ENCODE data around the gene OVAAL.

Gene OVAAL

GRCh38 chr1:180586671-180587155 is 27.9 kb downstream of the OVAAL start:
- TF ChIP-seq CTCF (IDR thresholded peaks at IDR 0.05; ENCODE audit: low read depth, low read length): no peak
- in situ Hi-C loops (cut with HindIII; ENCODE audit: low sequenced_read_pairs): no loop called here
- H3K4me3 ChIP-seq (ENCODE audit: low read depth, low read length): no peak overlapping the region
- DNase-seq (ENCODE audit: low read depth, low spot score): peak; percentile 61

GRCh38 chr1:180588121-180588520 is 29.4 kb downstream of the OVAAL start:
- DNase-seq (ENCODE audit: low read depth, low spot score): no peak
- no peak for TF ChIP-seq CTCF (IDR thresholded peaks at IDR 0.05; ENCODE audit: low read depth, low read length)
- no peak overlapping the region for H3K4me3 ChIP-seq (ENCODE audit: low read depth, low read length)
- in situ Hi-C loops (cut with HindIII; ENCODE audit: low sequenced_read_pairs): no loop called here

- in situ Hi-C loops (cut with HindIII; ENCODE audit: low sequenced_read_pairs): no loop called here
- no peak for TF ChIP-seq CTCF (IDR thresholded peaks at IDR 0.05; ENCODE audit: low read depth, low read length)
- H3K4me3 ChIP-seq (ENCODE audit: low read depth, low read length): no peak overlapping the region
- DNase-seq (ENCODE audit: low read depth, low spot score): no peak
Measured at GRCh38 chr1:180590889-180591288, 32.1 kb downstream of the OVAAL start.

GRCh38 chr1:180593382-180593781 is 34.6 kb downstream of the OVAAL start:
- in situ Hi-C loops (cut with HindIII; ENCODE audit: low sequenced_read_pairs): no loop called here
- no peak overlapping the region for H3K4me3 ChIP-seq (ENCODE audit: low read depth, low read length)
- TF ChIP-seq CTCF (IDR thresholded peaks at IDR 0.05; ENCODE audit: low read depth, low read length): no peak
- no peak for DNase-seq (ENCODE audit: low read depth, low spot score)

- in situ Hi-C loops (cut with HindIII; ENCODE audit: low sequenced_read_pairs): no loop called here
- no peak overlapping the region for H3K4me3 ChIP-seq (ENCODE audit: low read depth, low read length)
- DNase-seq (ENCODE audit: low read depth, low spot score): no peak
- TF ChIP-seq CTCF (IDR thresholded peaks at IDR 0.05; ENCODE audit: low read depth, low read length): no peak
Measured at GRCh38 chr1:180594723-180595122, 36.0 kb downstream of the OVAAL start.

- no peak overlapping the region for H3K4me3 ChIP-seq (ENCODE audit: low read depth, low read length)
- in situ Hi-C loops (cut with HindIII; ENCODE audit: low sequenced_read_pairs): no loop called here
- TF ChIP-seq CTCF (IDR thresholded peaks at IDR 0.05; ENCODE audit: low read depth, low read length): no peak
- DNase-seq (ENCODE audit: low read depth, low spot score): no peak
Measured at GRCh38 chr1:180595966-180596365, 37.2 kb downstream of the OVAAL start.

GRCh38 chr1:180597520-180597919 is 38.8 kb downstream of the OVAAL start:
- TF ChIP-seq CTCF (IDR thresholded peaks at IDR 0.05; ENCODE audit: low read depth, low read length): no peak
- no peak overlapping the region for H3K4me3 ChIP-seq (ENCODE audit: low read depth, low read length)
- in situ Hi-C loops (cut with HindIII; ENCODE audit: low sequenced_read_pairs): no loop called here
- no peak for DNase-seq (ENCODE audit: low read depth, low spot score)

Data from astrocyte of the spinal cord (primary cell).